ENCODE measurements around the gene GFY. TPM values are rescaled to one million over a fixed set of nuclear protein-coding genes. Genes with fewer than 3 reads are reported as not detected.

Gene GFY
- total RNA-seq, 4 donors from 2014 or later = not detected

- 3 to 5% methylated on average over 14 to 30 of the region's 58 CpGs for WGBS, 2 donors (ENCODE audit: low coverage in 1 of 2)
- ATAC-seq = peak; percentile 65
- Histone ChIP-seq H3K4me3 (peak overlapping the region in 1 of 2 donors; percentile 15), H3K27ac (no peak overlapping the region), H3K36me3 (no peaks in the 10 kb centered on the region), H3K4me1 (peaks cover 0 to 36% (median 23%) of the 10 kb centered on the region in 3 donors), H3K27me3 (peaks cover 100% of the 10 kb centered on the region), H3K9me3 (no peaks in the 10 kb centered on the region)
- TF ChIP-seq POLR2A (IDR thresholded peaks at IDR 0.05) (no peak), CTCF (IDR thresholded peaks at IDR 0.05) (peak in 2 of 4 experiments; percentile 41 to 54)
Measured at GRCh38 chr19:49422407-49423070, 2.6 kb upstream of the GFY start.

- TF ChIP-seq POLR2AphosphoS5 (IDR thresholded peaks at IDR 0.05) (no peak), EP300 (IDR thresholded peaks at IDR 0.05) (no peak), POLR2A (IDR thresholded peaks at IDR 0.05) (no peak), CTCF (IDR thresholded peaks at IDR 0.05) (no peak)
- H3K9me3 ChIP-seq = no peaks in the 10 kb centered on the region
- H3K4me1 ChIP-seq = peaks cover 0 to 43% (median 29%) of the 10 kb centered on the region in 3 donors
- H3K36me3 ChIP-seq = no peaks in the 10 kb centered on the region
- no peak for ATAC-seq
- WGBS, 2 donors (ENCODE audit: low coverage in 1 of 2) = 7 to 15% methylated on average over 12 to 22 of the region's 42 CpGs
- peak within 1 kb of the TSS in 1 of 2 donors; percentile 15 for H3K4me3 ChIP-seq
- no peak within 1 kb of the TSS for H3K27ac ChIP-seq
- H3K27me3 ChIP-seq = peaks cover 100% of the 10 kb centered on the region
Measured at GRCh38 chr19:49423071-49423984, 1.9 kb upstream of the GFY start, which contains the start of gene PTH2. Gene PTH2 (minus strand): TSS chr19:49423441. CDS start chr19:49423339, 102 bp downstream.

- peaks cover 100% of the 10 kb centered on the region for H3K27me3 ChIP-seq
- H3K4me1 ChIP-seq = peaks cover 0 to 48% (median 32%) of the 10 kb centered on the region in 3 donors
- TF ChIP-seq CTCF (IDR thresholded peaks at IDR 0.05) (no peak), EP300 (IDR thresholded peaks at IDR 0.05) (no peak), POLR2A (IDR thresholded peaks at IDR 0.05) (no peak), POLR2AphosphoS5 (IDR thresholded peaks at IDR 0.05) (no peak)
- no peak overlapping the region for H3K4me3 ChIP-seq
- 3 to 18% methylated on average over 3 of the region's 3 CpGs for WGBS, 2 donors (ENCODE audit: low coverage in 1 of 2)
- no peaks in the 10 kb centered on the region for H3K9me3 ChIP-seq
- ATAC-seq = no peak
- H3K36me3 ChIP-seq = no peaks in the 10 kb centered on the region
- H3K27ac ChIP-seq = no peak overlapping the region
Measured at GRCh38 chr19:49423985-49424303, 1.2 kb upstream of the GFY start.

GRCh38 chr19:49425922-49426592 is 869 bp downstream of the GFY start:
- Histone ChIP-seq H3K4me1 (peaks cover 0 to 42% (median 30%) of the 10 kb centered on the region in 3 donors), H3K4me3 (no peak overlapping the region), H3K9me3 (no peaks in the 10 kb centered on the region), H3K27me3 (peaks cover 100% of the 10 kb centered on the region), H3K36me3 (no peaks in the 10 kb centered on the region), H3K27ac (no peak overlapping the region)
- 0 to 1% methylated on average over 4 to 12 of the region's 30 CpGs for WGBS, 2 donors (ENCODE audit: low coverage in 1 of 2)
- ATAC-seq = no peak
- no peak for TF ChIP-seq POLR2AphosphoS5 (IDR thresholded peaks at IDR 0.05)
- no peak for TF ChIP-seq POLR2A (IDR thresholded peaks at IDR 0.05)
- TF ChIP-seq CTCF (IDR thresholded peaks at IDR 0.05) = no peak
- TF ChIP-seq EP300 (IDR thresholded peaks at IDR 0.05) = no peak
